ENCODE data around the gene PRND.
"Not testable (repeated sequence)": the region's sequence is repeated elsewhere in the genome, so short reads cannot be mapped to it uniquely, and the experiment has no call there.

Gene PRND

GRCh38 chr20:4719190-4719589, 2.5 kb upstream of the PRND start:
- Histone ChIP-seq H3K36me3 (ENCODE audit: control insufficient read depth in 5 of 5, insufficient read depth in 5 of 5, low read length in 5 of 5) (no peaks in the 10 kb centered on the region), H3K9me3 (ENCODE audit: control insufficient read depth in 5 of 5, low read length in 5 of 5) (no peaks in the 10 kb centered on the region), H3K9ac (ENCODE audit: low read length in 5 of 5) (no peak overlapping the region), H3K27ac (ENCODE audit: low read depth, low read length) (no peak overlapping the region), H3K4me3 (ENCODE audit: low read depth in 1 of 5, low read length in 5 of 5) (no peak overlapping the region), H3K27me3 (ENCODE audit: control insufficient read depth in 5 of 5, insufficient read depth in 4 of 5, low read length in 5 of 5) (no peaks in the 10 kb centered on the region), H3K4me1 (ENCODE audit: control insufficient read depth in 5 of 5, insufficient read depth in 5 of 5, low read length in 5 of 5) (peaks cover 3 to 16% (median 12%) of the 10 kb centered on the region in 5 donors)

GRCh38 chr20:4720041-4720976, 1.4 kb upstream of the PRND start:
- H3K9me3 ChIP-seq (ENCODE audit: control insufficient read depth in 5 of 5, low read length in 5 of 5), result no peaks in the 10 kb centered on the region
- no peaks in the 10 kb centered on the region for H3K27me3 ChIP-seq (ENCODE audit: control insufficient read depth in 5 of 5, insufficient read depth in 4 of 5, low read length in 5 of 5)
- no peaks in the 10 kb centered on the region for H3K36me3 ChIP-seq (ENCODE audit: control insufficient read depth in 5 of 5, insufficient read depth in 5 of 5, low read length in 5 of 5)
- peak overlapping the region in 4 of 5 donors; percentile 16 to 36 (median 26) for H3K4me3 ChIP-seq (ENCODE audit: low read depth in 1 of 5, low read length in 5 of 5)
- peak overlapping the region in 4 of 5 donors; percentile 32 to 52 (median 40) for H3K9ac ChIP-seq (ENCODE audit: low read length in 5 of 5)
- H3K4me1 ChIP-seq (ENCODE audit: control insufficient read depth in 5 of 5, insufficient read depth in 5 of 5, low read length in 5 of 5), result peaks cover 3 to 16% (median 12%) of the 10 kb centered on the region in 5 donors
- H3K27ac ChIP-seq (ENCODE audit: low read depth, low read length), result peak overlapping the region; percentile 58

GRCh38 chr20:4720977-4721349, 746 bp upstream of the PRND start:
- no peaks in the 10 kb centered on the region for H3K36me3 ChIP-seq (ENCODE audit: control insufficient read depth in 5 of 5, insufficient read depth in 5 of 5, low read length in 5 of 5)
- H3K4me1 ChIP-seq (ENCODE audit: control insufficient read depth in 5 of 5, insufficient read depth in 5 of 5, low read length in 5 of 5), result peaks cover 3 to 16% (median 12%) of the 10 kb centered on the region in 5 donors
- H3K27ac ChIP-seq (ENCODE audit: low read depth, low read length), result no peak overlapping the region
- no peaks in the 10 kb centered on the region for H3K27me3 ChIP-seq (ENCODE audit: control insufficient read depth in 5 of 5, insufficient read depth in 4 of 5, low read length in 5 of 5)
- H3K9me3 ChIP-seq (ENCODE audit: control insufficient read depth in 5 of 5, low read length in 5 of 5), result no peaks in the 10 kb centered on the region
- peak overlapping the region in 3 of 5 donors; percentile 16 to 33 (median 17) for H3K4me3 ChIP-seq (ENCODE audit: low read depth in 1 of 5, low read length in 5 of 5)
- H3K9ac ChIP-seq (ENCODE audit: low read length in 5 of 5), result no peak overlapping the region

GRCh38 chr20:4722571-4722970, 862 bp downstream of the PRND start:
- no peak overlapping the region for H3K9ac ChIP-seq (ENCODE audit: low read length in 5 of 5)
- no peak overlapping the region for H3K27ac ChIP-seq (ENCODE audit: low read depth, low read length)
- no peaks in the 10 kb centered on the region for H3K27me3 ChIP-seq (ENCODE audit: control insufficient read depth in 5 of 5, insufficient read depth in 4 of 5, low read length in 5 of 5)
- H3K4me1 ChIP-seq (ENCODE audit: control insufficient read depth in 5 of 5, insufficient read depth in 5 of 5, low read length in 5 of 5), result peaks cover 3 to 22% (median 18%) of the 10 kb centered on the region in 5 donors
- no peaks in the 10 kb centered on the region for H3K9me3 ChIP-seq (ENCODE audit: control insufficient read depth in 5 of 5, low read length in 5 of 5)
- no peaks in the 10 kb centered on the region for H3K36me3 ChIP-seq (ENCODE audit: control insufficient read depth in 5 of 5, insufficient read depth in 5 of 5, low read length in 5 of 5)
- H3K4me3 ChIP-seq (ENCODE audit: low read depth in 1 of 5, low read length in 5 of 5), result no peak overlapping the region

- H3K4me1 ChIP-seq (ENCODE audit: control insufficient read depth in 5 of 5, insufficient read depth in 5 of 5, low read length in 5 of 5), result peaks cover 3 to 22% (median 18%) of the 10 kb centered on the region in 5 donors
- H3K36me3 ChIP-seq (ENCODE audit: control insufficient read depth in 5 of 5, insufficient read depth in 5 of 5, low read length in 5 of 5), result no peaks in the 10 kb centered on the region
- H3K4me3 ChIP-seq (ENCODE audit: low read depth in 1 of 5, low read length in 5 of 5), result no peak overlapping the region
- H3K9ac ChIP-seq (ENCODE audit: low read length in 5 of 5), result no peak overlapping the region
- H3K27me3 ChIP-seq (ENCODE audit: control insufficient read depth in 5 of 5, insufficient read depth in 4 of 5, low read length in 5 of 5), result no peaks in the 10 kb centered on the region
- no peaks in the 10 kb centered on the region for H3K9me3 ChIP-seq (ENCODE audit: control insufficient read depth in 5 of 5, low read length in 5 of 5)
- H3K27ac ChIP-seq (ENCODE audit: low read depth, low read length), result no peak overlapping the region
Measured at GRCh38 chr20:4722993-4723392, 1.3 kb downstream of the PRND start.

- not testable (repeated sequence) for H3K9ac ChIP-seq (ENCODE audit: low read length in 5 of 5); H3K4me3 ChIP-seq (ENCODE audit: low read depth in 1 of 5, low read length in 5 of 5); H3K9me3 ChIP-seq (ENCODE audit: control insufficient read depth in 5 of 5, low read length in 5 of 5); H3K27ac ChIP-seq (ENCODE audit: low read depth, low read length); H3K36me3 ChIP-seq (ENCODE audit: control insufficient read depth in 5 of 5, insufficient read depth in 5 of 5, low read length in 5 of 5); H3K27me3 ChIP-seq (ENCODE audit: control insufficient read depth in 5 of 5, insufficient read depth in 4 of 5, low read length in 5 of 5)
- H3K4me1 ChIP-seq (ENCODE audit: control insufficient read depth in 5 of 5, insufficient read depth in 5 of 5, low read length in 5 of 5), result peaks cover 3 to 22% (median 18%) of the 10 kb centered on the region in 5 donors
Measured at GRCh38 chr20:4723553-4723952, 1.8 kb downstream of the PRND start.

GRCh38 chr20:4724459-4725262, 3.0 kb downstream of the PRND start:
- no peak overlapping the region for H3K9ac ChIP-seq (ENCODE audit: low read length in 5 of 5)
- H3K27ac ChIP-seq (ENCODE audit: low read depth, low read length), result no peak overlapping the region
- H3K4me3 ChIP-seq (ENCODE audit: low read depth in 1 of 5, low read length in 5 of 5), result no peak overlapping the region
- H3K9me3 ChIP-seq (ENCODE audit: control insufficient read depth in 5 of 5, low read length in 5 of 5), result no peaks in the 10 kb centered on the region
- H3K36me3 ChIP-seq (ENCODE audit: control insufficient read depth in 5 of 5, insufficient read depth in 5 of 5, low read length in 5 of 5), result no peaks in the 10 kb centered on the region
- H3K4me1 ChIP-seq (ENCODE audit: control insufficient read depth in 5 of 5, insufficient read depth in 5 of 5, low read length in 5 of 5), result peaks cover 3 to 25% (median 18%) of the 10 kb centered on the region in 5 donors
- peaks cover 0 to 2% (median 0%) of the 10 kb centered on the region in 5 donors for H3K27me3 ChIP-seq (ENCODE audit: control insufficient read depth in 5 of 5, insufficient read depth in 4 of 5, low read length in 5 of 5)

GRCh38 chr20:4725263-4725550, 3.5 kb downstream of the PRND start:
- H3K36me3 ChIP-seq (ENCODE audit: control insufficient read depth in 5 of 5, insufficient read depth in 5 of 5, low read length in 5 of 5), result no peaks in the 10 kb centered on the region
- no peak overlapping the region for H3K27ac ChIP-seq (ENCODE audit: low read depth, low read length)
- no peaks in the 10 kb centered on the region for H3K9me3 ChIP-seq (ENCODE audit: control insufficient read depth in 5 of 5, low read length in 5 of 5)
- no peak overlapping the region for H3K4me3 ChIP-seq (ENCODE audit: low read depth in 1 of 5, low read length in 5 of 5)
- no peak overlapping the region for H3K9ac ChIP-seq (ENCODE audit: low read length in 5 of 5)
- H3K4me1 ChIP-seq (ENCODE audit: control insufficient read depth in 5 of 5, insufficient read depth in 5 of 5, low read length in 5 of 5), result peaks cover 3 to 22% (median 14%) of the 10 kb centered on the region in 5 donors
- H3K27me3 ChIP-seq (ENCODE audit: control insufficient read depth in 5 of 5, insufficient read depth in 4 of 5, low read length in 5 of 5), result peaks cover 0 to 2% (median 0%) of the 10 kb centered on the region in 5 donors

- H3K9ac ChIP-seq (ENCODE audit: low read length in 5 of 5), result peak overlapping the region in 2 of 5 donors; percentile 28 to 31
- H3K27ac ChIP-seq (ENCODE audit: low read depth, low read length), result no peak overlapping the region
- peaks cover 0 to 2% (median 0%) of the 10 kb centered on the region in 5 donors for H3K27me3 ChIP-seq (ENCODE audit: control insufficient read depth in 5 of 5, insufficient read depth in 4 of 5, low read length in 5 of 5)
- H3K4me3 ChIP-seq (ENCODE audit: low read depth in 1 of 5, low read length in 5 of 5), result peak overlapping the region; percentile 24 to 54 (median 37)
- peaks cover 0 to 24% (median 5%) of the 10 kb centered on the region in 5 donors for H3K4me1 ChIP-seq (ENCODE audit: control insufficient read depth in 5 of 5, insufficient read depth in 5 of 5, low read length in 5 of 5)
- no peaks in the 10 kb centered on the region for H3K36me3 ChIP-seq (ENCODE audit: control insufficient read depth in 5 of 5, insufficient read depth in 5 of 5, low read length in 5 of 5)
- H3K9me3 ChIP-seq (ENCODE audit: control insufficient read depth in 5 of 5, low read length in 5 of 5), result no peaks in the 10 kb centered on the region
Measured at GRCh38 chr20:4726710-4727397, 5.1 kb downstream of the PRND start.

Data from subcutaneous abdominal adipose tissue (tissue), 5 donors.